ENCODE data around the gene GNAI2.

- TF ChIP-seq FOXM1 (IDR thresholded peaks at IDR 0.05; ENCODE audit: borderline replicate concordance) (no peak), FOXK2 (IDR thresholded peaks at IDR 0.05) (no peak), ELF4 (IDR thresholded peaks at IDR 0.05) (no peak), FOXA1 (IDR thresholded peaks at IDR 0.05) (no peak), HDGF (IDR thresholded peaks at IDR 0.05; ENCODE audit: borderline replicate concordance) (no peak), ARNT (IDR thresholded peaks at IDR 0.05) (no peak), NFRKB (IDR thresholded peaks at IDR 0.05) (no peak), L3MBTL2 (conservative IDR thresholded peaks at IDR 0.05) (no peak)
Observed at GRCh38 chr3:50195501-50196252, 40.3 kb upstream of the GNAI2 start.
